Kidney (tissue), 14 donors: ENCODE data around the gene PHLPP2. TPM values are rescaled to one million over a fixed set of nuclear protein-coding genes. Genes with fewer than 3 reads are reported as not detected.

Source experiments
- DNase-seq, 5 donors: peaks; one replicate each; pipeline ENCODE4 v3.0.0-alpha.2; 2013 to 2020
- FAIRE-seq: peaks from 2 replicates; lab custom pipeline; 2012; peaks lifted over from hg19 to GRCh38; lab: Jason Lieb, UNC
- H3K27ac ChIP-seq, 2 donors: one replicate each; pipeline ENCODE4 v1.7.0; 2013; ENCODE audit warnings: low read depth in 2 of 2, low read length in 2 of 2, inconsistent platforms in 1 of 2
- H3K27me3 ChIP-seq: one replicate; pipeline ENCODE4 v1.7.1; 2013; ENCODE audit warnings: low read length, inconsistent platforms; ENCODE audit not compliant: control insufficient read depth, insufficient read depth
- H3K36me3 ChIP-seq, 3 donors: one replicate each; pipeline versions ENCODE4 v1.7.0 to v1.7.1; 2013; ENCODE audit warnings: low read length in 3 of 3, control low read depth in 1 of 3, inconsistent platforms in 1 of 3; ENCODE audit not compliant: insufficient read depth in 3 of 3, control insufficient read depth in 2 of 3
- H3K4me1 ChIP-seq, 3 donors: one replicate each; pipeline versions ENCODE4 v1.7.0 to v1.7.1; 2013; ENCODE audit warnings: low read length in 3 of 3, inconsistent platforms in 1 of 3, low read depth in 1 of 3; ENCODE audit not compliant: control insufficient read depth in 2 of 3, insufficient read depth in 2 of 3
- H3K4me3 ChIP-seq, 3 donors: one replicate each; pipeline versions ENCODE4 v1.7.0 to v1.8.1; 2013; ENCODE audit warnings: low read length in 3 of 3, control low read depth in 1 of 3, inconsistent platforms in 1 of 3
- H3K9ac ChIP-seq, 3 donors: one replicate each; pipeline versions ENCODE4 v1.7.0 to v1.7.1; 2013; ENCODE audit warnings: low read length in 3 of 3, control low read depth in 1 of 3, inconsistent platforms in 1 of 3
- H3K9me3 ChIP-seq, 3 donors: one replicate each; pipeline versions ENCODE4 v1.7.0 to v1.7.1; 2013; ENCODE audit warnings: low read length in 3 of 3, control low read depth in 1 of 3, inconsistent platforms in 1 of 3; ENCODE audit not compliant: control insufficient read depth in 2 of 3, insufficient read depth in 1 of 3
- CTCF ChIP-seq: IDR thresholded peaks from 3 replicates; pipeline ENCODE4 v1.5.1; 2012; ENCODE audit warnings: mild to moderate bottlenecking, moderate library complexity, borderline replicate concordance; ENCODE audit not compliant: insufficient read depth; ENCODE audit errors: extremely low read depth
- intact Hi-C: fragments of 100-400 bp; cut with DNase I; formaldehyde crosslinking; loops from one replicate; pipeline ENCODE4 v1.11.1; 2022
- polyA plus RNA-seq: library from polyadenylated mRNA; stranded (reverse); fragments of 350-450 nt; fragmentation: Illumina TruSeq; extraction: RNeasy Lipid Tissue Mini Kit (QIAGEN cat#74804); gene quantifications from one replicate; pipeline ENCODE4 v1.2.3, GENCODE V29; 2014; ENCODE audit warnings: low read depth, low replicate concordance; ENCODE audit not compliant: insufficient read depth
- total RNA-seq: library from RNA; stranded (reverse); fragmentation: NEBNext Ultra II Directional; extraction: Animal tissue kit (Norgen Biotek cat#: 25700); gene quantifications from one replicate; pipeline ENCODE4 v1.2.1, GENCODE V29; 2021
- donor health status: control.
- donor health status: control.
- donor health status: control.
- donor health status: control.
- donor health status: control.
- donor health status: DM: yes; HTN: yes; CAD: no.
- donor health status: Normal renal cell carcinoma (clear cell type).

Gene PHLPP2
- total and polyA plus RNA-seq, 2 donors from 2014 or later = 2.8 to 7.1 TPM

- Histone ChIP-seq H3K9ac (no peak overlapping the region), H3K9me3 (no peaks in the 10 kb centered on the region), H3K4me3 (no peak overlapping the region), H3K36me3 (peaks cover 11 to 61% (median 36%) of the 10 kb centered on the region in 3 donors), H3K27ac (no peak overlapping the region), H3K4me1 (peaks cover 0 to 2% (median 0%) of the 10 kb centered on the region in 3 donors), H3K27me3 (no peaks in the 10 kb centered on the region)
- FAIRE-seq = no peak
- intact Hi-C loops = no loop called here
- no peak for TF ChIP-seq CTCF
- no peak for DNase-seq
Measured at GRCh38 chr16:71734511-71734910, 10.0 kb upstream of the PHLPP2 start.

GRCh38 chr16:71732587-71732986, 8.1 kb upstream of the PHLPP2 start:
- Histone ChIP-seq H3K27me3 (no peaks in the 10 kb centered on the region), H3K27ac (no peak overlapping the region), H3K4me1 (peaks cover 0 to 2% (median 0%) of the 10 kb centered on the region in 3 donors), H3K9me3 (no peaks in the 10 kb centered on the region), H3K4me3 (no peak overlapping the region), H3K9ac (no peak overlapping the region), H3K36me3 (peaks cover 8 to 44% (median 30%) of the 10 kb centered on the region in 3 donors)
- DNase-seq = no peak
- intact Hi-C loops = no loop called here
- TF ChIP-seq CTCF = no peak
- FAIRE-seq = no peak

- no peak overlapping the region for H3K9ac ChIP-seq
- no peak overlapping the region for H3K4me3 ChIP-seq
- intact Hi-C loops = no loop called here
- no peaks in the 10 kb centered on the region for H3K27me3 ChIP-seq
- H3K4me1 ChIP-seq = peaks cover 0 to 2% (median under 1%) of the 10 kb centered on the region in 3 donors
- no peaks in the 10 kb centered on the region for H3K9me3 ChIP-seq
- FAIRE-seq = no peak
- TF ChIP-seq CTCF = no peak
- no peak overlapping the region for H3K27ac ChIP-seq
- peaks cover 0 to 16% (median 14%) of the 10 kb centered on the region in 3 donors for H3K36me3 ChIP-seq
- no peak for DNase-seq
Measured at GRCh38 chr16:71727551-71728324, 3.2 kb upstream of the PHLPP2 start.
